ENCODE measurements around the gene POT1.
"Not testable (repeated sequence)": the region's sequence is repeated elsewhere in the genome, so short reads cannot be mapped to it uniquely, and the experiment has no call there.

Gene POT1

GRCh38 chr7:124929467-124930172 is at the start of gene POT1:
POT1 (minus strand) TSS chr7:124929825; CDS start chr7:124897173, 32,652 bp downstream.
- DNase-seq = peak; percentile 98

GRCh38 chr7:124975131-124975530 is 45.5 kb upstream of the POT1 start:
- not testable (repeated sequence) for DNase-seq

GRCh38 chr7:124965553-124965952 is 35.9 kb upstream of the POT1 start:
- DNase-seq = no peak

GRCh38 chr7:124959676-124960075 is 30.1 kb upstream of the POT1 start:
- no peak for DNase-seq

- not testable (repeated sequence) for DNase-seq
Measured at GRCh38 chr7:124957952-124958351, 28.3 kb upstream of the POT1 start.

GRCh38 chr7:124956160-124956559 is 26.5 kb upstream of the POT1 start:
- DNase-seq = no peak

GRCh38 chr7:124954790-124955189 is 25.2 kb upstream of the POT1 start:
- DNase-seq = no peak

GRCh38 chr7:124945680-124946079 is 16.1 kb upstream of the POT1 start:
- DNase-seq = no peak

- no peak for DNase-seq
Measured at GRCh38 chr7:124943472-124943871, 13.8 kb upstream of the POT1 start.

GRCh38 chr7:124942399-124942798 is 12.8 kb upstream of the POT1 start:
- DNase-seq = no peak

- no peak for DNase-seq
Measured at GRCh38 chr7:124940306-124940705, 10.7 kb upstream of the POT1 start.

GRCh38 chr7:124938128-124938527 is 8.5 kb upstream of the POT1 start:
- DNase-seq = no peak

- no peak for DNase-seq
Measured at GRCh38 chr7:124937076-124937475, 7.5 kb upstream of the POT1 start.

GRCh38 chr7:124934841-124935240 is 5.2 kb upstream of the POT1 start:
- no peak for DNase-seq

- DNase-seq = no peak
Measured at GRCh38 chr7:124930655-124931597, 1.3 kb upstream of the POT1 start.

GRCh38 chr7:124930173-124930623 is 573 bp upstream of the POT1 start:
- DNase-seq = no peak

GRCh38 chr7:124924906-124925305 is 4.7 kb downstream of the POT1 start:
- no peak for DNase-seq

- no peak for DNase-seq
Measured at GRCh38 chr7:124922200-124922599, 7.4 kb downstream of the POT1 start.

- DNase-seq = no peak
Measured at GRCh38 chr7:124919841-124920240, 9.8 kb downstream of the POT1 start.

- no peak for DNase-seq
Measured at GRCh38 chr7:124918662-124919061, 11.0 kb downstream of the POT1 start.

- no peak for DNase-seq
Measured at GRCh38 chr7:124915242-124915641, 14.4 kb downstream of the POT1 start.

GRCh38 chr7:124914298-124914697 is 15.3 kb downstream of the POT1 start:
- DNase-seq = no peak

- no peak for DNase-seq
Measured at GRCh38 chr7:124912972-124913371, 16.7 kb downstream of the POT1 start.

GRCh38 chr7:124909808-124910207 is 19.8 kb downstream of the POT1 start:
- DNase-seq = no peak
